ENCODE data around the gene FZD8. TPM values are rescaled to one million over a fixed set of nuclear protein-coding genes. Genes with fewer than 3 reads are reported as not detected.

The FZD8 gene
- total RNA-seq, 1 experiment from 2014 or later: 1.8 TPM

DNA sequence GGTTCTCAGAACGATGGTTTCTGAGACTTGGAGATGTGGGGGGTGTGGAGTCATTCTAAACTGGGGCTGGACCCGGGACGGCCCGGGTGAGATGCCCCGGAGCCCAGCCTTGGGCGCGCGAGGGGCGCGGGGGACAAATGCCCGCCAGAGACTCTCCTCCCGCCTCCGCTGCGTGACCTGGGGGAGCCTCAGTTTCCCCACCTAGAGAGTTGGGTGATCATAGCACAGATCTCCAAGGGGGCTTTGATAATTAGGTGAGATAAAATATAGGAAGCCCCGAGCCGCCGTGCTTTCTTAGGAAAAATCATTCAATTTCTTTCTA, 658 bp upstream of the FZD8 start:
- H3K27ac ChIP-seq (ENCODE audit: low read length): no peak overlapping the region
- no peak for TF ChIP-seq SIN3A (IDR thresholded peaks at IDR 0.05; ENCODE audit: borderline replicate concordance, insufficient read depth, low read depth, low read length)
- TF ChIP-seq POLR2AphosphoS5 (IDR thresholded peaks at IDR 0.05; ENCODE audit: low read depth, low read length): no peak
- TF ChIP-seq REST (IDR thresholded peaks at IDR 0.05; ENCODE audit: insufficient read depth in 1 of 2, low read depth in 2 of 2, low read length in 1 of 2): no peak
- TF ChIP-seq, protein P1, sequence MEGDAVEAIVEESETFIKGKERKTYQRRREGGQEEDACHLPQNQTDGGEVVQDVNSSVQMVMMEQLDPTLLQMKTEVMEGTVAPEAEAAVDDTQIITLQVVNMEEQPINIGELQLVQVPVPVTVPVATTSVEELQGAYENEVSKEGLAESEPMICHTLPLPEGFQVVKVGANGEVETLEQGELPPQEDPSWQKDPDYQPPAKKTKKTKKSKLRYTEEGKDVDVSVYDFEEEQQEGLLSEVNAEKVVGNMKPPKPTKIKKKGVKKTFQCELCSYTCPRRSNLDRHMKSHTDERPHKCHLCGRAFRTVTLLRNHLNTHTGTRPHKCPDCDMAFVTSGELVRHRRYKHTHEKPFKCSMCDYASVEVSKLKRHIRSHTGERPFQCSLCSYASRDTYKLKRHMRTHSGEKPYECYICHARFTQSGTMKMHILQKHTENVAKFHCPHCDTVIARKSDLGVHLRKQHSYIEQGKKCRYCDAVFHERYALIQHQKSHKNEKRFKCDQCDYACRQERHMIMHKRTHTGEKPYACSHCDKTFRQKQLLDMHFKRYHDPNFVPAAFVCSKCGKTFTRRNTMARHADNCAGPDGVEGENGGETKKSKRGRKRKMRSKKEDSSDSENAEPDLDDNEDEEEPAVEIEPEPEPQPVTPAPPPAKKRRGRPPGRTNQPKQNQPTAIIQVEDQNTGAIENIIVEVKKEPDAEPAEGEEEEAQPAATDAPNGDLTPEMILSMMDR (IDR thresholded peaks at IDR 0.05): no peak
- TF ChIP-seq TCF7L2 (IDR thresholded peaks at IDR 0.05; ENCODE audit: low read depth, low read length): no peak
- in situ Hi-C loops (cut with HindIII; ENCODE audit: low pct_unique_long_range_greater_than_20kb, low sequenced_read_pairs): no loop called here
- H3K4me3 ChIP-seq (ENCODE audit: low read depth in 2 of 2, low read length in 2 of 2): peak overlapping the region; percentile 52 to 60
- DNase-seq (ENCODE audit: low read depth, low spot score): no peak
- H3K4me1 ChIP-seq (ENCODE audit: control insufficient read depth, insufficient read depth, low read length): no peaks in the 10 kb centered on the region
- ChIA-PET CTCF (no interaction called here), POLR2A (no interaction called here)
- intact Hi-C loops (cut with micrococcal nuclease; ENCODE audit: unreplicated experiment): no loop called here
- peaks cover 2% of the 10 kb centered on the region; the same call in 1 of the 2 replicates for H3K27me3 ChIP-seq (ENCODE audit: control insufficient read depth, insufficient read depth, low read length)
- BruUV-seq (replicated peaks): no TSS peak
- ATAC-seq: no peak
- H3K9me3 ChIP-seq (ENCODE audit: control insufficient read depth, insufficient read depth, low read depth, low read length): no peaks in the 10 kb centered on the region
- no peaks in the 10 kb centered on the region for H3K36me3 ChIP-seq (ENCODE audit: control insufficient read depth, insufficient read depth, low read length)

- BruUV-seq (replicated peaks): no TSS peak
- intact Hi-C loops (cut with micrococcal nuclease; ENCODE audit: unreplicated experiment): no loop called here
- TF ChIP-seq SIN3A (IDR thresholded peaks at IDR 0.05; ENCODE audit: borderline replicate concordance, insufficient read depth, low read depth, low read length) (no peak), TCF7L2 (IDR thresholded peaks at IDR 0.05; ENCODE audit: low read depth, low read length) (no peak), POLR2AphosphoS5 (IDR thresholded peaks at IDR 0.05; ENCODE audit: low read depth, low read length) (no peak), REST (IDR thresholded peaks at IDR 0.05; ENCODE audit: insufficient read depth in 1 of 2, low read depth in 2 of 2, low read length in 1 of 2) (no peak)
- TF ChIP-seq, protein P1 (IDR thresholded peaks at IDR 0.05): no peak
- H3K9me3 ChIP-seq (ENCODE audit: control insufficient read depth, insufficient read depth, low read depth, low read length): no peaks in the 10 kb centered on the region
- DNase-seq (ENCODE audit: low read depth, low spot score) (no peak), ATAC-seq (peak; percentile 39)
- H3K4me1 ChIP-seq (ENCODE audit: control insufficient read depth, insufficient read depth, low read length): no peaks in the 10 kb centered on the region
- H3K36me3 ChIP-seq (ENCODE audit: control insufficient read depth, insufficient read depth, low read length): no peaks in the 10 kb centered on the region
- peak overlapping the region; percentile 52 to 60 for H3K4me3 ChIP-seq (ENCODE audit: low read depth in 2 of 2, low read length in 2 of 2)
- ChIA-PET CTCF (no interaction called here), POLR2A (no interaction called here)
- in situ Hi-C loops (cut with HindIII; ENCODE audit: low pct_unique_long_range_greater_than_20kb, low sequenced_read_pairs): no loop called here
- H3K27me3 ChIP-seq (ENCODE audit: control insufficient read depth, insufficient read depth, low read length): peaks cover 2% of the 10 kb centered on the region; the same call in 1 of the 2 replicates
- H3K27ac ChIP-seq (ENCODE audit: low read length): no peak overlapping the region
Observed at GRCh38 chr10:35641676-35642034, 441 bp downstream of the FZD8 start.
